Head of caudate nucleus (tissue), 42 donors: ENCODE results near the gene SLC9A7.
A peak's percentile ranks its signal among the peaks of the same experiment; 100 is the strongest.

Experiments used
- DNase-seq, 42 donors: peaks; one replicate each; pipeline versions ENCODE4 v3.0.0 to v3.0.0-alpha.2; 2020 to 2021; ENCODE audit warnings: mixed read lengths in 7 of 42
- intact Hi-C: fragments of 100-400 bp; cut with DNase I; formaldehyde crosslinking; loops from one replicate; pipeline ENCODE4 v1.15.0; 2022

SLC9A7 gene

GRCh38 chrX:46626566-46626965, 132.4 kb downstream of the SLC9A7 start:
- intact Hi-C loops, result no loop called here
- DNase-seq, result no peak

GRCh38 chrX:46624090-46624786, 134.7 kb downstream of the SLC9A7 start:
- intact Hi-C loops, result no loop called here
- no peak for DNase-seq

- intact Hi-C loops, result no loop called here
- no peak for DNase-seq
Measured at GRCh38 chrX:46621572-46621971, 137.3 kb downstream of the SLC9A7 start.

GRCh38 chrX:46620505-46620904, 138.4 kb downstream of the SLC9A7 start:
- intact Hi-C loops, result no loop called here
- no peak for DNase-seq

- intact Hi-C loops, result no loop called here
- DNase-seq, result no peak
Measured at GRCh38 chrX:46618947-46619346, 140.0 kb downstream of the SLC9A7 start.

- intact Hi-C loops, result no loop called here
- no peak for DNase-seq
Measured at GRCh38 chrX:46617906-46618305, 141.0 kb downstream of the SLC9A7 start.

GRCh38 chrX:46611658-46612362, 147.1 kb downstream of the SLC9A7 start:
- no peak for DNase-seq
- intact Hi-C loops, result no loop called here

- no peak for DNase-seq
- intact Hi-C loops, result no loop called here
Measured at GRCh38 chrX:46610070-46610658, 148.8 kb downstream of the SLC9A7 start.

- no peak for DNase-seq
- intact Hi-C loops, result no loop called here
Measured at GRCh38 chrX:46607916-46608315, 151.0 kb downstream of the SLC9A7 start.

GRCh38 chrX:46602468-46603102, 156.3 kb downstream of the SLC9A7 start:
- intact Hi-C loops, result no loop called here
- no peak for DNase-seq

- DNase-seq, result no peak
- intact Hi-C loops, result no loop called here
Measured at GRCh38 chrX:46601283-46601682, 157.6 kb downstream of the SLC9A7 start.

- DNase-seq, result no peak
- intact Hi-C loops, result no loop called here
Measured at GRCh38 chrX:46599051-46599560, 159.8 kb downstream of the SLC9A7 start.

GRCh38 chrX:46597771-46598170, 161.1 kb downstream of the SLC9A7 start:
- intact Hi-C loops, result no loop called here

GRCh38 chrX:46597208-46597607, 161.7 kb downstream of the SLC9A7 start:
- no peak for DNase-seq
- intact Hi-C loops, result no loop called here

More at GRCh38 chrX:46597771-46598170, 161.1 kb downstream of the SLC9A7 start:
- peak in 2 of 42 donors; percentile 28 to 49 for DNase-seq

- no peak for DNase-seq
- intact Hi-C loops, result no loop called here
Measured at GRCh38 chrX:46595084-46595483, 163.8 kb downstream of the SLC9A7 start.

GRCh38 chrX:46589977-46590723, 168.8 kb downstream of the SLC9A7 start:
- intact Hi-C loops, result no loop called here
- DNase-seq, result no peak

- peak in 7 of 42 donors; percentile 9 to 65 (median 30) for DNase-seq
- intact Hi-C loops, result no loop called here
Measured at GRCh38 chrX:46588263-46588662, 170.7 kb downstream of the SLC9A7 start.

GRCh38 chrX:46587753-46588171, 171.2 kb downstream of the SLC9A7 start:
- intact Hi-C loops, result no loop called here
- DNase-seq, result no peak

GRCh38 chrX:46587158-46587557, 171.8 kb downstream of the SLC9A7 start:
- no peak for DNase-seq
- intact Hi-C loops, result no loop called here
